CD4-positive, alpha-beta T cell (primary cell): ENCODE measurements around the gene NAT10. TPM values are rescaled to one million over a fixed set of nuclear protein-coding genes. Genes with fewer than 3 reads are reported as not detected.

Experiments
- ATAC-seq: fragments of 200-7000 bp; cut with Tn5 transposase; one replicate; pipeline ENCODE4 v1.10.0; 2022; ENCODE audit warnings: mild to moderate bottlenecking; ENCODE audit not compliant: poor library complexity
- CTCF ChIA-PET: fragments of 350-600 bp; sonication (Branson Sonifier 250); formaldehyde crosslinking; loops from one replicate; lab custom pipeline; 2021; ENCODE audit warnings: antibody characterized with exemption, inconsistent platforms; lab: Charles Lee
- POLR2A ChIA-PET: fragments of 350-600 bp; sonication (Branson Sonifier 250); formaldehyde crosslinking; loops from one replicate; lab custom pipeline; 2021; ENCODE audit warnings: antibody characterized with exemption, inconsistent platforms; lab: Charles Lee
- DNase-seq, 14 experiments: peaks; one replicate each; pipeline ENCODE4 v3.0.0-alpha.2; 2013 to 2020; ENCODE audit warnings: mixed read lengths in 2 of 14
- H3K27ac ChIP-seq, 2 donors: one replicate each; pipeline versions ENCODE4 v1.5.1 to v1.7.0; 2013; ENCODE audit warnings: low read length in 2 of 2, low read depth in 1 of 2, mild to moderate bottlenecking in 1 of 2
- H3K27me3 ChIP-seq, 2 experiments: 1 replicate in 1 of 2; 2 replicates in 1 of 2; pipeline versions ENCODE4 v1.6.1 to v1.7.0; 2013; ENCODE audit warnings: low read length in 2 of 2, control low read depth in 1 of 2, mild to moderate bottlenecking in 1 of 2, moderate library complexity in 1 of 2; ENCODE audit not compliant: insufficient read depth in 2 of 2, control insufficient read depth in 1 of 2
- H3K36me3 ChIP-seq: one replicate; pipeline ENCODE4 v1.6.1; 2013; ENCODE audit warnings: low read length, control low read depth; ENCODE audit not compliant: insufficient read depth
- H3K4me1 ChIP-seq: one replicate; pipeline ENCODE4 v1.6.1; 2013; ENCODE audit warnings: low read length, control low read depth; ENCODE audit not compliant: insufficient read depth
- H3K4me3 ChIP-seq: one replicate; pipeline ENCODE4 v1.5.1; 2013; ENCODE audit warnings: mild to moderate bottlenecking, low read length, moderate library complexity
- H3K9me3 ChIP-seq, 2 experiments: 1 replicate in 1 of 2; 2 replicates in 1 of 2; pipeline versions ENCODE4 v1.6.1 to v1.7.0; 2013; ENCODE audit warnings: low read length in 2 of 2, mild to moderate bottlenecking in 2 of 2, control low read depth in 1 of 2, moderate library complexity in 1 of 2; ENCODE audit not compliant: control insufficient read depth in 1 of 2, insufficient read depth in 1 of 2
- H3K27ac Mint-ChIP-seq: one replicate; pipeline ENCODE4 v1.8.0; 2020; ENCODE audit warnings: mixed read lengths
- H3K27me3 Mint-ChIP-seq: one replicate; pipeline ENCODE4 v1.8.0; 2021; ENCODE audit warnings: mixed read lengths
- H3K36me3 Mint-ChIP-seq: one replicate; pipeline ENCODE4 v1.8.0; 2021; ENCODE audit warnings: low read depth, mixed read lengths
- H3K4me1 Mint-ChIP-seq: one replicate; pipeline ENCODE4 v1.8.0; 2021; ENCODE audit warnings: low read depth, mixed read lengths
- H3K4me3 Mint-ChIP-seq: one replicate; pipeline ENCODE4 v1.8.0; 2020; ENCODE audit warnings: mild to moderate bottlenecking, mixed read lengths
- H3K9me3 Mint-ChIP-seq: one replicate; pipeline ENCODE4 v1.8.0; 2020; ENCODE audit warnings: mixed read lengths
- intact Hi-C, 2 experiments: fragments of 100-400 bp; cut with DNase I in 1 of 2; cut with micrococcal nuclease in 1 of 2; formaldehyde crosslinking; loops; one replicate each; pipeline versions ENCODE4 v1.15.1 to v1.9.0; 2023 to 2025; cut with DNase I, micrococcal nuclease
- polyA plus RNA-seq, 2 donors: library from polyadenylated mRNA; unstranded; fragments of 120-200 nt; gene quantifications; one replicate each; pipeline ENCODE4 v1.2.1, GENCODE V29; 2013
- total RNA-seq, 174 experiments: library from RNA in 2 of 174; stranded (reverse) in 2 of 174; gene quantifications; one replicate each; pipeline ENCODE4 v1.2.3 and lab custom pipeline; 2021 to 2026
- TF ChIP-seq, protein P1 (sequence below): fragments of 200-600 bp; IDR thresholded peaks from one replicate; pipeline ENCODE4 v1.8.0; 2022; ENCODE audit warnings: antibody characterized with exemption, mild to moderate bottlenecking

Gene NAT10
- total RNA-seq (10 to 100 TPM; 50.1 to 55.6 TPM), total RNA-seq (lab: John Stamatoyannopoulos, UW) (41.7 to 374 (median 89.2) reads per million in 172 experiments)
- polyA plus RNA-seq (2013, experiment 1 of 2) = 36.9 TPM
- polyA plus RNA-seq (2013, experiment 2 of 2) = 44.5 TPM

GRCh38 chr11:34105079-34105956 is at the start of gene NAT10:
TSS of gene NAT10 (plus strand) at chr11:34105629. CDS start at chr11:34108226, 2,597 bp downstream.
- Mint-ChIP-seq H3K4me1 (peaks cover 69% of the 10 kb centered on the region), H3K4me3 (peak within 1 kb of the TSS; percentile 95), H3K9me3 (no peaks in the 10 kb centered on the region), H3K36me3 (peaks cover 53% of the 10 kb centered on the region), H3K27me3 (peaks cover 4% of the 10 kb centered on the region), H3K27ac (peak within 1 kb of the TSS; percentile 99)
- TF ChIP-seq, protein P1, sequence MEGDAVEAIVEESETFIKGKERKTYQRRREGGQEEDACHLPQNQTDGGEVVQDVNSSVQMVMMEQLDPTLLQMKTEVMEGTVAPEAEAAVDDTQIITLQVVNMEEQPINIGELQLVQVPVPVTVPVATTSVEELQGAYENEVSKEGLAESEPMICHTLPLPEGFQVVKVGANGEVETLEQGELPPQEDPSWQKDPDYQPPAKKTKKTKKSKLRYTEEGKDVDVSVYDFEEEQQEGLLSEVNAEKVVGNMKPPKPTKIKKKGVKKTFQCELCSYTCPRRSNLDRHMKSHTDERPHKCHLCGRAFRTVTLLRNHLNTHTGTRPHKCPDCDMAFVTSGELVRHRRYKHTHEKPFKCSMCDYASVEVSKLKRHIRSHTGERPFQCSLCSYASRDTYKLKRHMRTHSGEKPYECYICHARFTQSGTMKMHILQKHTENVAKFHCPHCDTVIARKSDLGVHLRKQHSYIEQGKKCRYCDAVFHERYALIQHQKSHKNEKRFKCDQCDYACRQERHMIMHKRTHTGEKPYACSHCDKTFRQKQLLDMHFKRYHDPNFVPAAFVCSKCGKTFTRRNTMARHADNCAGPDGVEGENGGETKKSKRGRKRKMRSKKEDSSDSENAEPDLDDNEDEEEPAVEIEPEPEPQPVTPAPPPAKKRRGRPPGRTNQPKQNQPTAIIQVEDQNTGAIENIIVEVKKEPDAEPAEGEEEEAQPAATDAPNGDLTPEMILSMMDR = no peak
- ATAC-seq (peak; percentile 90), DNase-seq (peak; percentile 94 to 100 (median 97))
- Histone ChIP-seq H3K4me1 (peaks cover 31% of the 10 kb centered on the region), H3K9me3 (no peaks in the 10 kb centered on the region), H3K27me3 (no peaks in the 10 kb centered on the region), H3K36me3 (peaks cover 27% of the 10 kb centered on the region), H3K27ac (peak within 1 kb of the TSS; percentile 91 to 95), H3K4me3 (peak within 1 kb of the TSS; percentile 81)
- ChIA-PET POLR2A (interaction anchor here (0.6 to 5.8 kb wide), 27 partner anchors 10 to 846 kb away, joined by 3 to 118 read pairs (median 5); partner anchors contain the start of genes ABTB2, APIP, CAPRIN1 and CAT), CTCF (interaction anchor here (1.2 to 2.3 kb wide), 4 partner anchors 52 to 108 kb away, joined by 4 to 9 read pairs (median 8); no protein-coding TSS in a partner anchor)
- intact Hi-C loops = loop anchor here (1.0 to 10.0 kb wide), 12 partner anchors 19 to 1059 kb away; partner anchors contain the start of genes APIP (in 2 of the 2), CAPRIN1 (in 2 of the 2), PDHX (in 2 of the 2) and ABTB2 (in 1 of the 2)

- no peak for DNase-seq
- TF ChIP-seq, protein P1 = no peak
- H3K27me3 ChIP-seq = no peaks in the 10 kb centered on the region
- no peak overlapping the region for H3K4me3 ChIP-seq
- no peaks in the 10 kb centered on the region for H3K9me3 ChIP-seq
- Mint-ChIP-seq H3K27ac (peak overlapping the region; percentile 0), H3K36me3 (peaks cover 62% of the 10 kb centered on the region), H3K4me3 (no peak overlapping the region), H3K4me1 (peaks cover 59% of the 10 kb centered on the region), H3K9me3 (no peaks in the 10 kb centered on the region), H3K27me3 (no peaks in the 10 kb centered on the region)
- POLR2A ChIA-PET = interaction anchor here (0.9 to 2.1 kb wide), 2 partner anchors 9 to 49 kb away, joined by 4 to 6 read pairs; partner anchors contain the start of gene NAT10
- H3K4me1 ChIP-seq = peaks cover 38% of the 10 kb centered on the region
- intact Hi-C loops = no loop called here
- CTCF ChIA-PET = interaction anchor here (1.1 kb wide), 1 partner anchor 19 kb away, joined by 5 read pairs; no protein-coding TSS in a partner anchor
- H3K27ac ChIP-seq = no peak overlapping the region
- H3K36me3 ChIP-seq = peaks cover 12% of the 10 kb centered on the region
- no peak for ATAC-seq
These were observed 48.8 kb upstream of the NAT10 start for GRCh38 chr11:34056672-34057071.

GRCh38 chr11:34063061-34063795 is 42.2 kb upstream of the NAT10 start:
- CTCF ChIA-PET = interaction anchor here (0.7 to 1.4 kb wide), 5 partner anchors 9 to 290 kb away, joined by 3 to 4 read pairs (median 3); no protein-coding TSS in a partner anchor
- no peaks in the 10 kb centered on the region for H3K9me3 ChIP-seq
- peaks cover 77% of the 10 kb centered on the region for H3K36me3 Mint-ChIP-seq
- peaks cover 72% of the 10 kb centered on the region for H3K4me1 Mint-ChIP-seq
- DNase-seq = no peak
- peaks cover 45% of the 10 kb centered on the region for H3K4me1 ChIP-seq
- peak overlapping the region; percentile 66 for H3K27ac Mint-ChIP-seq
- no peak overlapping the region for H3K27ac ChIP-seq
- no peaks in the 10 kb centered on the region for H3K27me3 ChIP-seq
- ATAC-seq = no peak
- H3K4me3 Mint-ChIP-seq = peak overlapping the region; percentile 3
- TF ChIP-seq, protein P1 = no peak
- H3K4me3 ChIP-seq = no peak overlapping the region
- no peaks in the 10 kb centered on the region for H3K27me3 Mint-ChIP-seq
- POLR2A ChIA-PET = interaction anchor here (1.0 to 1.9 kb wide), 3 partner anchors 10 to 42 kb away, joined by 4 to 13 read pairs (median 5); partner anchors contain the start of genes CAPRIN1 and NAT10
- intact Hi-C loops = no loop called here
- H3K9me3 Mint-ChIP-seq = no peaks in the 10 kb centered on the region
- peaks cover 36% of the 10 kb centered on the region for H3K36me3 ChIP-seq
